HUDEP-2 (cell line): ENCODE data around the gene IP6K1.
"Not testable (repeated sequence)": the region's sequence is repeated elsewhere in the genome, so short reads cannot be mapped to it uniquely, and the experiment has no call there.

Experiments
- DNase-seq, 76 experiments: peaks; one replicate each; lab custom pipeline; 2025; ENCODE audit not compliant: unreplicated experiment in 76 of 76; lab: John Stamatoyannopoulos, UW

Gene IP6K1

GRCh38 chr3:49714728-49715550, 71.4 kb downstream of the IP6K1 start:
- DNase-seq = no peak

- DNase-seq = no peak
Measured at GRCh38 chr3:49713336-49714105, 72.8 kb downstream of the IP6K1 start.

- DNase-seq = no peak
Measured at GRCh38 chr3:49712631-49713317, 73.6 kb downstream of the IP6K1 start.

- DNase-seq = no peak
Measured at GRCh38 chr3:49712166-49712565, 74.2 kb downstream of the IP6K1 start.

- DNase-seq = no peak
Measured at GRCh38 chr3:49711489-49711888, 74.9 kb downstream of the IP6K1 start.

GRCh38 chr3:49709852-49710251, 76.5 kb downstream of the IP6K1 start:
- DNase-seq = no peak

- DNase-seq = no peak
Measured at GRCh38 chr3:49707113-49707480, 79.2 kb downstream of the IP6K1 start.

- DNase-seq = no peak
Measured at GRCh38 chr3:49706456-49707112, 79.8 kb downstream of the IP6K1 start.

GRCh38 chr3:49705390-49705960, 80.9 kb downstream of the IP6K1 start:
- DNase-seq = no peak

GRCh38 chr3:49704629-49705028, 81.7 kb downstream of the IP6K1 start:
- DNase-seq = no peak

- no peak for DNase-seq
Measured at GRCh38 chr3:49703956-49704355, 82.4 kb downstream of the IP6K1 start.

- DNase-seq = peak in 60 of 76 experiments; percentile 9 to 69 (median 45)
Measured at GRCh38 chr3:49703443-49703927, 82.9 kb downstream of the IP6K1 start.

GRCh38 chr3:49702672-49703071, 83.7 kb downstream of the IP6K1 start:
- DNase-seq = no peak

- peak in 3 of 76 experiments; percentile 9 to 15 (median 11) for DNase-seq
Measured at GRCh38 chr3:49701388-49702077, 84.8 kb downstream of the IP6K1 start.

- no peak for DNase-seq
Measured at GRCh38 chr3:49700453-49701128, 85.8 kb downstream of the IP6K1 start.

GRCh38 chr3:49700014-49700413, 86.3 kb downstream of the IP6K1 start:
- no peak for DNase-seq

GRCh38 chr3:49699281-49699979, 86.9 kb downstream of the IP6K1 start:
- peak in 53 of 76 experiments; percentile 1 to 71 (median 42) for DNase-seq

GRCh38 chr3:49695350-49696015, 90.9 kb downstream of the IP6K1 start:
- DNase-seq = not testable (repeated sequence)
